Parathyroid adenoma (tissue), 2 donors: ENCODE measurements around the gene REG1A.

Experiments used
- H2AFZ ChIP-seq: fragments of 300-600 bp; sonication (generic); one replicate; pipeline ENCODE4 v1.7.0; 2017; ENCODE audit warnings: antibody characterized with exemption, mild to moderate bottlenecking
- H3K27ac ChIP-seq: fragments of 300-600 bp; sonication (generic); one replicate; pipeline ENCODE4 v1.7.0; 2017
- H3K27me3 ChIP-seq: fragments of 300-600 bp; sonication (generic); one replicate; pipeline ENCODE4 v1.7.0; 2017; ENCODE audit warnings: low read length; ENCODE audit not compliant: control insufficient read depth, insufficient read depth
- H3K36me3 ChIP-seq: fragments of 300-600 bp; sonication (generic); one replicate; pipeline ENCODE4 v1.7.0; 2017; ENCODE audit warnings: low read length; ENCODE audit not compliant: control insufficient read depth, insufficient read depth
- H3K4me1 ChIP-seq: fragments of 300-600 bp; sonication (generic); one replicate; pipeline ENCODE4 v1.7.0; 2017; ENCODE audit warnings: control low read depth
- H3K4me2 ChIP-seq: fragments of 300-600 bp; sonication (generic); one replicate; pipeline ENCODE4 v1.7.0; 2017; ENCODE audit warnings: low read length
- H3K4me3 ChIP-seq: fragments of 300-600 bp; sonication (generic); one replicate; pipeline ENCODE4 v1.7.0; 2017; ENCODE audit warnings: low read depth, low read length
- H3K79me2 ChIP-seq: fragments of 300-600 bp; sonication (generic); one replicate; pipeline ENCODE4 v1.7.0; 2017; ENCODE audit warnings: control low read depth
- H3K9ac ChIP-seq: fragments of 300-600 bp; sonication (generic); one replicate; pipeline ENCODE4 v1.7.0; 2017; ENCODE audit warnings: mild to moderate bottlenecking
- H3K9me3 ChIP-seq: fragments of 300-600 bp; sonication (generic); one replicate; pipeline ENCODE4 v1.7.0; 2017; ENCODE audit warnings: low read length; ENCODE audit not compliant: control insufficient read depth
- TF ChIP-seq, protein P1 (sequence below): fragments of 300-600 bp; sonication (generic); IDR thresholded peaks from one replicate; pipeline ENCODE4 v1.7.0; 2017; ENCODE audit warnings: antibody characterized with exemption, mild to moderate bottlenecking
- donor health status: primary hyperparathyroidism.

REG1A gene, protein sequence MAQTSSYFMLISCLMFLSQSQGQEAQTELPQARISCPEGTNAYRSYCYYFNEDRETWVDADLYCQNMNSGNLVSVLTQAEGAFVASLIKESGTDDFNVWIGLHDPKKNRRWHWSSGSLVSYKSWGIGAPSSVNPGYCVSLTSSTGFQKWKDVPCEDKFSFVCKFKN

DNA sequence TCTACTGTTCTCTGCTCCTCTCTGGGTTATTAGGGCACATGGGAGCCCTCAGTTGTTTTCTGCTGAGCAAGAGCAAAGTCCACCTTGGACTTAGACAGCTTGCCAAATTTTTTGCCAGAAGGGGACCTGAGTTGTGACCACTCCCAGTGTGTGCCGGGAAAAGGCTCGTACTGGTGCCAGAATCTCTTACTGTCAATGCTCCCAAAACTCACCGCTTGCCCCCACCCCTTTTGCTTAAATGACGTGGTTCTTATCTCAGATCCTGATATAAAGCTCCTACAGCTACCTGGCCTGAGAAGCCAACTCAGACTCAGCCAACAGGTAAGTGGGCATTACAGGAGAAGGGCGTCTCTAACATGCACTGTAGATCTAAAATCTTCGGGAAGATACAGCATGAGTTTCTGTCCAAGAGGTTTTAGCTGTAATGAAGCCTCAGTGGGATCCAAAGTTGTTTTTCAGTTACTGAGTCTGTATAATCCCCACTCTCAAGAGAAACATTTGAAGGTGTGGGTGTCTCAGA lies at the start of gene REG1A:
TSS of gene REG1A (plus strand) at position 295 of the 520 bp plus-strand sequence. CDS start 374 bp downstream, outside the sequence.
- no peak within 1 kb of the TSS for H3K4me2 ChIP-seq
- no peak within 1 kb of the TSS for H2AFZ ChIP-seq
- H3K27me3 ChIP-seq: no peaks in the 10 kb centered on the region
- no peak within 1 kb of the TSS for H3K27ac ChIP-seq
- no peaks in the 10 kb centered on the region for H3K36me3 ChIP-seq
- H3K79me2 ChIP-seq: no peaks in the 10 kb centered on the region
- H3K9me3 ChIP-seq: no peaks in the 10 kb centered on the region
- no peak within 1 kb of the TSS for H3K9ac ChIP-seq
- H3K4me3 ChIP-seq: no peak within 1 kb of the TSS
- TF ChIP-seq, protein P1, sequence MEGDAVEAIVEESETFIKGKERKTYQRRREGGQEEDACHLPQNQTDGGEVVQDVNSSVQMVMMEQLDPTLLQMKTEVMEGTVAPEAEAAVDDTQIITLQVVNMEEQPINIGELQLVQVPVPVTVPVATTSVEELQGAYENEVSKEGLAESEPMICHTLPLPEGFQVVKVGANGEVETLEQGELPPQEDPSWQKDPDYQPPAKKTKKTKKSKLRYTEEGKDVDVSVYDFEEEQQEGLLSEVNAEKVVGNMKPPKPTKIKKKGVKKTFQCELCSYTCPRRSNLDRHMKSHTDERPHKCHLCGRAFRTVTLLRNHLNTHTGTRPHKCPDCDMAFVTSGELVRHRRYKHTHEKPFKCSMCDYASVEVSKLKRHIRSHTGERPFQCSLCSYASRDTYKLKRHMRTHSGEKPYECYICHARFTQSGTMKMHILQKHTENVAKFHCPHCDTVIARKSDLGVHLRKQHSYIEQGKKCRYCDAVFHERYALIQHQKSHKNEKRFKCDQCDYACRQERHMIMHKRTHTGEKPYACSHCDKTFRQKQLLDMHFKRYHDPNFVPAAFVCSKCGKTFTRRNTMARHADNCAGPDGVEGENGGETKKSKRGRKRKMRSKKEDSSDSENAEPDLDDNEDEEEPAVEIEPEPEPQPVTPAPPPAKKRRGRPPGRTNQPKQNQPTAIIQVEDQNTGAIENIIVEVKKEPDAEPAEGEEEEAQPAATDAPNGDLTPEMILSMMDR: no peak
- H3K4me1 ChIP-seq: no peaks in the 10 kb centered on the region

DNA sequence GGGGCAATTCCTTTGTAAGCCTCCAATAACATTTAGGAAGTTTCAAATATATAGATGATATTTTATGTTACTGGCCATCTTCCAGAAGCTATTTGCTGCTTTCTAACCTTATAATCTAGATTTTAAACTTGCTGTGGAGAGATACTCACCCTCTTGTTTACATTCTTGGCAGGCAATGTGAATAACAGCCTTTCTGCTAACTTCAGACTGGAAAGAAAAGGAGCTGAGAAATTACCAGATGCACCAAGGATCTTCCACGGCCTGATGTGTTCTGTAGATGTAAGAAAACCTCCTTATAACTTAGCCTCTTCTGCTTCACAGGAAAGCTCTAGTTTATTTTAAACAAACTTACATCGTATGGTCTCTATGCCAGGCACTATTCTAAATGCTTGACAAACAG lies 49.2 kb upstream of the REG1A start:
- Histone ChIP-seq H3K27ac (no peak overlapping the region), H3K4me1 (no peaks in the 10 kb centered on the region), H3K27me3 (no peaks in the 10 kb centered on the region), H3K36me3 (no peaks in the 10 kb centered on the region), H2AFZ (no peak overlapping the region), H3K4me2 (no peak overlapping the region), H3K9me3 (no peaks in the 10 kb centered on the region), H3K9ac (no peak overlapping the region), H3K79me2 (no peaks in the 10 kb centered on the region), H3K4me3 (no peak overlapping the region)
- TF ChIP-seq, protein P1: no peak

DNA sequence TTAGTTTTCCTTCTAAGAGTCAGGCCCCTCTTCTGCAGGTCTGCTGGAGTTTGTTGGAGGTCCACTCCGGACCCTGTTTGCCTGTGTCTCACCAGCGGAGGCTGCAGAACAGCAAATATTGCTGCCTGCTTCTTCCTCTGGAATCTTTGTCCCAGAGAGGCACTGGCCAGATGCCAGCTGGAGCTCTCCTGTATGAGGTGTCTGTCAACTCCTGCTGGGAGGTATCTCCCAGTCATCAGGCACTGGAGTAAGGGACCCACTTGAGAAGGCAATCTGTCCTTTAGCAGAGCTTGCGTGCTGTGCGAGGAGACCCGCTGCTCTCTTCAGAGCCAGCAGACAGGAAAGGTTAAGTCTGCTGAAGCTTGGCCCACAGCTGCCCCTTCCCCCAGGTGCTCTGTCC lies 37.3 kb upstream of the REG1A start:
- no peaks in the 10 kb centered on the region for H3K79me2 ChIP-seq
- H2AFZ ChIP-seq: no peak overlapping the region
- no peaks in the 10 kb centered on the region for H3K9me3 ChIP-seq
- H3K4me2 ChIP-seq: no peak overlapping the region
- no peaks in the 10 kb centered on the region for H3K27me3 ChIP-seq
- no peaks in the 10 kb centered on the region for H3K4me1 ChIP-seq
- H3K36me3 ChIP-seq: no peaks in the 10 kb centered on the region
- no peak overlapping the region for H3K27ac ChIP-seq
- TF ChIP-seq, protein P1: no peak
- H3K9ac ChIP-seq: no peak overlapping the region
- no peak overlapping the region for H3K4me3 ChIP-seq

DNA sequence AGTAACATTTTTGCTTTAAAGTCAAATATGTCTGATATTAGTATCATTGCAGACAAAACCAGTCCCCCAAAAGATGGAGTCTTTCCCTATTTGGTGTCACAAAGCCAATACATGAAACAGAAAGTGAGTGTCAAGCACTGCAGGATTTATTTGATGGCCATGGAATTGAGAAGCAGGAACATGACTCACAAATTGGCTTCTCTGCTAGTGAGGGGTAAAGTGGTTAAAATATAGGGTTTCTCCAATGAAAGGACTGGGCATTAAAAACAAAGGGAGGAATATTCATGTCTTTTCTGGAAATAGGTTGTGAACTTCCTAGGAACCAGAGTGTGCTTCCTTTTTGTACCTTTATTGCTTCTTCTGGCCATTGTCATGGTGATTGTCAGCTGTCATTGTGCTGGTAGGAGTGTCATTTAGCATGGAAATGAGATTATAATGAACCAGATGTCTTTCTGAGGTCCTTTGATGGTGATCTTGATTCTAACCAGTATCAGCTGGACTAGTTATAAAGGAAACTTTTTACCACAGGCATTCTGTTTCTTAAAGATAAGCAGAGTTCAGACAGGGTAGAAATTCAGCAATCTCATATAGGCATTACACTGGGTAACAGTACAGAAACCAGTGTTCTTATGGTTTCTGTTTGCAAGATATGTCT lies 36.6 kb upstream of the REG1A start:
- Histone ChIP-seq H3K27me3 (no peaks in the 10 kb centered on the region), H3K27ac (no peak overlapping the region), H3K4me2 (no peak overlapping the region), H3K9me3 (no peaks in the 10 kb centered on the region), H3K79me2 (no peaks in the 10 kb centered on the region), H3K36me3 (no peaks in the 10 kb centered on the region), H2AFZ (no peak overlapping the region), H3K4me3 (no peak overlapping the region), H3K4me1 (no peaks in the 10 kb centered on the region), H3K9ac (no peak overlapping the region)
- TF ChIP-seq, protein P1: no peak
